NB4 (cell line): ENCODE results near the gene RGR.
"Not testable (repeated sequence)": the region's sequence is repeated elsewhere in the genome, so short reads cannot be mapped to it uniquely, and the experiment has no call there.

Experiments
- DNase-seq: peaks from one replicate; pipeline ENCODE4 v3.0.0; 2010; ENCODE audit warnings: low read depth
- H3K4me3 ChIP-seq: one replicate; pipeline ENCODE4 v1.5.1; 2011; ENCODE audit warnings: mild to moderate bottlenecking, low read depth, low read length, moderate library complexity
- MYC ChIP-seq: IDR thresholded peaks from 2 replicates; pipeline ENCODE4 v1.6.1; 2011; ENCODE audit warnings: low read depth, low read length
- POLR2A ChIP-seq: IDR thresholded peaks from 2 replicates; pipeline ENCODE4 v1.6.1; 2011; ENCODE audit warnings: mild to moderate bottlenecking; ENCODE audit not compliant: insufficient read length; ENCODE audit errors: extremely low read depth
- TF ChIP-seq, protein P1 (sequence below): IDR thresholded peaks from one replicate; pipeline ENCODE4 v1.5.1; 2012; ENCODE audit warnings: low read depth, low read length
- TF ChIP-seq, protein P2 (sequence below): IDR thresholded peaks from 2 replicates; pipeline ENCODE4 v1.6.1; 2011; ENCODE audit warnings: low read depth, low read length

The RGR gene

DNA sequence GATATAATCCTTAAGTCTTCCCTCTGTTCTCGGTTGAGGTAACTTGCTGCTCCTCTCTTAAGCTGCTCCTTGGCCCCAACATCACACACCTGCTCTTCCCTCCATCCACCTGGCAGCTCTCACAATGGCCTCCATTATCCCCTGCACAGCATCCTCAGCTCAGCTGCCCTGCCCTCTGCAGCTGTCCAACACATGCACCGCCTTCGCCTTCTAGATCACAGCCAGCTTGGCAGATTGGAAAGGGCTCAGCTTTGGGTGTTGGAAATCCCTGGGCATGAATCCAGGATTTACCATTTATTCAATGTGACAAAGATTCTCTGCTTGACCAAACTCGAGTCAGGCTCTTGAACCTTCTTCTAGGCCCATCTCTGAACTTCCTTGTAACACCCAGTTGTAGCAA is 20.6 kb downstream of the RGR start:
- H3K4me3 ChIP-seq: no peak overlapping the region
- DNase-seq: no peak
- TF ChIP-seq, protein P1, sequence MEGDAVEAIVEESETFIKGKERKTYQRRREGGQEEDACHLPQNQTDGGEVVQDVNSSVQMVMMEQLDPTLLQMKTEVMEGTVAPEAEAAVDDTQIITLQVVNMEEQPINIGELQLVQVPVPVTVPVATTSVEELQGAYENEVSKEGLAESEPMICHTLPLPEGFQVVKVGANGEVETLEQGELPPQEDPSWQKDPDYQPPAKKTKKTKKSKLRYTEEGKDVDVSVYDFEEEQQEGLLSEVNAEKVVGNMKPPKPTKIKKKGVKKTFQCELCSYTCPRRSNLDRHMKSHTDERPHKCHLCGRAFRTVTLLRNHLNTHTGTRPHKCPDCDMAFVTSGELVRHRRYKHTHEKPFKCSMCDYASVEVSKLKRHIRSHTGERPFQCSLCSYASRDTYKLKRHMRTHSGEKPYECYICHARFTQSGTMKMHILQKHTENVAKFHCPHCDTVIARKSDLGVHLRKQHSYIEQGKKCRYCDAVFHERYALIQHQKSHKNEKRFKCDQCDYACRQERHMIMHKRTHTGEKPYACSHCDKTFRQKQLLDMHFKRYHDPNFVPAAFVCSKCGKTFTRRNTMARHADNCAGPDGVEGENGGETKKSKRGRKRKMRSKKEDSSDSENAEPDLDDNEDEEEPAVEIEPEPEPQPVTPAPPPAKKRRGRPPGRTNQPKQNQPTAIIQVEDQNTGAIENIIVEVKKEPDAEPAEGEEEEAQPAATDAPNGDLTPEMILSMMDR: no peak
- TF ChIP-seq, protein P2, sequence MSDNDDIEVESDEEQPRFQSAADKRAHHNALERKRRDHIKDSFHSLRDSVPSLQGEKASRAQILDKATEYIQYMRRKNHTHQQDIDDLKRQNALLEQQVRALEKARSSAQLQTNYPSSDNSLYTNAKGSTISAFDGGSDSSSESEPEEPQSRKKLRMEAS: no peak
- TF ChIP-seq MYC (no peak), POLR2A (no peak)

DNA sequence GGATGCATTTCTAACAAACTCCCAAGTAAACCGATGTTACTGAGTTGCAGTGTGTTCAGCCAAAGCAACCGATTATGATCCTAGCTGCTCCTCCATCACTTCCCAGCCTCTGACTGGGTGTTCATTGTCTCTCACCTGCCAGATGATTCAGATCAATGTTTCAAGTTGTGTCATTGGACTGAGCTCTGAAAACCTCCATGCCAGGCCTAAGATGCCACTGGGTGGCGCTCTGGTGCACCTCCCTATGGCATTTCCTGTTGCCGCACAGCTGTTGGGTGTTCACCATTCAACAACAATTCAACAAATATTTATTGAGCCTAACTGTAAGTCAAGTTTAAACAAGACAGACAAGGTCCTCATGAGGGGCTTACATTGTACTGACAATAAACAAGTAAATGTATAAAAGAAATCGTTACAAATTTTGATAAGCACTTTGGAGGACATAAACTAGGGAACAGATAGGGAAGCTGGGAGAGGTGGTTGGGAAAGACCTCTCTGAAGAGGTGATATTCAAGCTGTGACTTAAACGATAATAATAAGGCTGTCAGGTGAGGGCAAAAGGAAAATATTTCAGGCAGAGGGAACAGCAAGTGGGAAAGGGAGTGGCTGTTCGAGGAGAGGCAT is 22.8 kb downstream of the RGR start:
- DNase-seq: peak; percentile 38

DNA sequence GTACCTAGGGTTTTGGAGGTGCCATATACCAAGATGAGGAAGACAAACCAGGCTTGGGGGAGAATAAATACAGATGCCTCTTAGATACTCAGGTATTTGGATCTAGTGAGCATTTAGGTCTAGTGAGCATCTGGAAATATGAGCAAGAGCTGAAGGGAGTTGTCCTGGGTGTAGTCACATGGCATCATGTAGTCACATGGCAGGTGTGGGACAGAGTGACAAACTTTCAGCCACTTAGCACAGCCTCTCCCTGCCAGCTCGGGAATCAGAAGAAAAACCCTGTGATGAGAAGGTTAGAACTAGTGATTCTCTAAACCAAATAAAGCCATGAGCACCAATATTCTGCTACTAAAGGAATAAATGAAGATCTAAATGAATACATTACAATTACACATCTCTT is 24.3 kb downstream of the RGR start:
- no peak for DNase-seq
- H3K4me3 ChIP-seq: no peak overlapping the region
- TF ChIP-seq MYC: no peak
- TF ChIP-seq, protein P2: no peak
- TF ChIP-seq POLR2A: no peak
- TF ChIP-seq, protein P1: no peak

More for the DNA sequence above, 22.8 kb downstream of the RGR start:
- TF ChIP-seq, protein P2: no peak
- TF ChIP-seq MYC (no peak), POLR2A (no peak)
- TF ChIP-seq, protein P1: peak; percentile 66
- no peak overlapping the region for H3K4me3 ChIP-seq

DNA sequence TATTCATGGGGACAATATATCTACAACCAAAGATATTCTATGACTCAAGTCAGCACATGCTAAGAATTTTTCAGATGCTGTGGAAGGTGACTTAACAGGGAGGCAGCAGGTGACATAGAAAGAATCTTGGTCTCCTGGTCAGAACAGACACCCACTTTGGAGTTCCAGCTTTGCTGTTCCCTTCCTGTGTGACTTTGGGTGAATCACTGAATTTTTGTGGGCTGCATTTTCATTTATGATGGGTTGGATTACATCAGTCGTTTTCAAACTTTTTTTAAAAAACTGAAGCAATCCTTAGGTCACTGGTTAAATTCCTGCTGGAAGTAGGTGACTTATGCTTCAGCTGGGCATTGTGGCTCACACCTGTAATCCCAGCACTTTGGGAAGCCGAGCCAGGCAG is 24.9 kb downstream of the RGR start:
- no peak for TF ChIP-seq MYC
- no peak for TF ChIP-seq POLR2A
- TF ChIP-seq, protein P2: no peak
- TF ChIP-seq, protein P1: no peak
- no peak overlapping the region for H3K4me3 ChIP-seq
- no peak for DNase-seq

DNA sequence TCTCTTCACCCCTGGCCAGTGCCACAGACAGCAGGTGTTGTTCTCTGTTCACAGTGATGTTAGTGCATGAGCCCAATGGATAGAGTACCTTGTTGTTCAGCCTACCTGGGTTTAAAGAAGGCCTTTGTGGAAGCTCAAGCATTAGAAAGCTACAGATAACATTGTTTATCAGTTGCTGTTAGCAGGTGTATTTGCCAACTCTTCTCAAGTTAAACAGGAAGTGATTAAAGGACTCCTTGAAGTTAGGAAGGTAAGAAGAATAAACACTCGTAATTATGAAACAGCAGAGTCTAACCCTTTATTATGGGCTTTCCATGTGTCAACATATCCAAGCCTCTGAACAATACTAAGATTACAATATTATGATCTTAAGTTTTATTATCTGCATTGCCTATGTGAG is 25.9 kb downstream of the RGR start:
- no peak for DNase-seq
- no peak overlapping the region for H3K4me3 ChIP-seq
- TF ChIP-seq, protein P1: no peak
- TF ChIP-seq POLR2A: no peak
- TF ChIP-seq, protein P2: no peak
- no peak for TF ChIP-seq MYC

DNA sequence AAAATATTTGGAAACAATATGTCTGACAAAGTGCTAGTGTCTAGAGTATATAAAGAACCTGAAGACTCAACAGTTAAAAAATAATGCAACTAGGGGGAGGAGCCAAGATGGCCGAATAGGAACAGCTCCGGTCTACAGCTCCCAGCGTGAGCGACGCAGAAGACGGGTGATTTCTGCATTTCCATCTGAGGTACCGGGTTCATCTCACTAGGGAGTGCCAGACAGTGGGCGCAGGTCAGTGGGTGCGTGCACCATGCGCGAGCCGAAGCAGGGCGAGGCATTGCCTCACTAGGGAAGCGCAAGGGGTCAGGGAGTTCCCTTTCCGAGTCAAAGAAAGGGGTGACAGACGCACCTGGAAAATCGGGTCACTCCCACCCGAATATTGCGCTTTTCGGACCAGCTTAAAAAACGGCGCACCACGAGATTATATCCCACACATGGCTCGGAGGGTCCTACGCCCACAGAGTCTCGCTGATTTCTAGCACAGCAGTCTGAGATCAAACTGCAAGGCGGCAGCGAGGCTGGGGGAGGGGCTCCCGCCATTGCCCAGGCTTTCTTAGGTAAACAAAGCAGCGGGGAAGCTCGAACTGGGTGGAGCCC is 35.1 kb downstream of the RGR start:
- not testable (repeated sequence) for DNase-seq, H3K4me3 ChIP-seq
